HepG2 (cell line): Measurements from ENCODE around the gene P2RY6. TPM values are rescaled to one million over a fixed set of nuclear protein-coding genes. Genes with fewer than 3 reads are reported as not detected.

Experiments
- ATF7 ChIP-seq, 2 experiments: fragments of 450-650 bp in 1 of 2; sonication (generic) in 1 of 2; formaldehyde crosslinking in 1 of 2; IDR thresholded peaks; 2 replicates each; pipeline versions ENCODE4 v1.4.0 to v1.6.1; 2016 to 2020; ENCODE audit warnings: antibody characterized with exemption in 1 of 2, mild to moderate bottlenecking in 1 of 2, missing genetic modification reagents in 1 of 2
- BCL6 ChIP-seq: IDR thresholded peaks from 2 replicates; pipeline ENCODE4 v1.6.1; 2016; ENCODE audit warnings: missing genetic modification reagents, missing compliant biosample characterization
- CHD2 ChIP-seq: IDR thresholded peaks from 2 replicates; pipeline ENCODE4 v1.6.1; 2011; ENCODE audit warnings: low read depth, low read length, improper control_type of control experiment
- CSRNP1 ChIP-seq: sonication (generic); formaldehyde crosslinking; IDR thresholded peaks from 2 replicates; pipeline ENCODE4 v1.8.1; 2023; ENCODE audit warnings: mild to moderate bottlenecking, missing genetic modification reagents
- EHMT2 ChIP-seq: fragments of 200-600 bp; sonication (generic); IDR thresholded peaks from 2 replicates; pipeline ENCODE4 v1.7.0; 2017; ENCODE audit warnings: antibody characterized with exemption, low read depth, low read length, borderline replicate concordance
- HOMEZ ChIP-seq: IDR thresholded peaks from 2 replicates; pipeline ENCODE4 v1.6.1; 2016; ENCODE audit warnings: low read depth
- JUNB ChIP-seq: sonication (generic); formaldehyde crosslinking; IDR thresholded peaks from 2 replicates; pipeline ENCODE4 v1.8.0; 2022; ENCODE audit warnings: missing genetic modification reagents, mild to moderate bottlenecking, borderline replicate concordance
- MTA1 ChIP-seq: sonication (generic); formaldehyde crosslinking; IDR thresholded peaks from 2 replicates; pipeline ENCODE4 v1.4.0; 2020; ENCODE audit warnings: missing genetic modification reagents, mild to moderate bottlenecking, borderline replicate concordance
- NKX3-1 ChIP-seq: sonication (generic); formaldehyde crosslinking; IDR thresholded peaks from 2 replicates; pipeline ENCODE4 v1.5.0; 2020; ENCODE audit warnings: missing genetic modification reagents
- PHF21A ChIP-seq: sonication (generic); formaldehyde crosslinking; IDR thresholded peaks from 2 replicates; pipeline ENCODE4 v1.5.0; 2020; ENCODE audit warnings: mild to moderate bottlenecking, missing genetic modification reagents
- PRMT3 ChIP-seq: sonication (generic); formaldehyde crosslinking; IDR thresholded peaks from 2 replicates; pipeline ENCODE4 v1.8.1; 2022; ENCODE audit warnings: low read depth, mild to moderate bottlenecking, moderate library complexity, missing genetic modification reagents, borderline replicate concordance
- PTBP1 ChIP-seq: fragments of 200-400 bp; formaldehyde crosslinking; IDR thresholded peaks from 2 replicates; pipeline ENCODE4 v1.6.1; 2018; ENCODE audit warnings: low read length, low read depth; ENCODE audit not compliant: poor library complexity, severe bottlenecking
- RARA ChIP-seq: IDR thresholded peaks from 2 replicates; pipeline ENCODE4 v1.6.1; 2016; ENCODE audit warnings: missing genetic modification reagents, missing compliant biosample characterization
- RBAK ChIP-seq: sonication (generic); formaldehyde crosslinking; IDR thresholded peaks from 2 replicates; pipeline ENCODE4 v1.5.1; 2020; ENCODE audit warnings: mild to moderate bottlenecking, missing genetic modification reagents
- SETDB1 ChIP-seq: sonication (generic); formaldehyde crosslinking; IDR thresholded peaks from 2 replicates; pipeline ENCODE4 v1.5.1; 2020; ENCODE audit warnings: missing genetic modification reagents, mild to moderate bottlenecking, borderline replicate concordance
- SMAD1 ChIP-seq: sonication (generic); formaldehyde crosslinking; IDR thresholded peaks from 2 replicates; pipeline ENCODE4 v1.4.0; 2020; ENCODE audit warnings: missing genetic modification reagents, low read depth, mild to moderate bottlenecking, borderline replicate concordance
- SMARCC2 ChIP-seq: fragments of 450-650 bp; IDR thresholded peaks from 2 replicates; pipeline ENCODE4 v1.6.1; 2017; ENCODE audit warnings: antibody characterized with exemption, mild to moderate bottlenecking
- SPEN ChIP-seq: sonication (generic); formaldehyde crosslinking; IDR thresholded peaks from 2 replicates; pipeline ENCODE4 v1.5.1; 2020; ENCODE audit warnings: low read depth, mild to moderate bottlenecking, missing genetic modification reagents
- TAF15 ChIP-seq: fragments of 200-400 bp; formaldehyde crosslinking; IDR thresholded peaks from one replicate; pipeline ENCODE4 v1.6.1; 2018; ENCODE audit warnings: mild to moderate bottlenecking, low read depth, low read length; ENCODE audit not compliant: poor library complexity, severe bottlenecking
- TFE3 ChIP-seq: IDR thresholded peaks from 2 replicates; pipeline ENCODE4 v1.6.1; 2016
- ZFYVE20 ChIP-seq: sonication (generic); formaldehyde crosslinking; IDR thresholded peaks from 2 replicates; pipeline ENCODE4 v1.8.0; 2023; ENCODE audit warnings: low read depth, mild to moderate bottlenecking, moderate library complexity, missing genetic modification reagents, borderline replicate concordance
- ZKSCAN1 ChIP-seq: fragments of 150-350 bp; IDR thresholded peaks from 2 replicates; pipeline ENCODE4 v1.6.1; 2014; ENCODE audit warnings: low read length
- ZNF333 ChIP-seq: sonication (generic); formaldehyde crosslinking; IDR thresholded peaks from 2 replicates; pipeline ENCODE4 v1.4.0; 2020; ENCODE audit warnings: mild to moderate bottlenecking, missing genetic modification reagents, borderline replicate concordance
- ZNF891 ChIP-seq: sonication (generic); formaldehyde crosslinking; IDR thresholded peaks from 2 replicates; pipeline ENCODE4 v1.5.0; 2020; ENCODE audit warnings: mild to moderate bottlenecking, missing genetic modification reagents
- polyA plus RNA-seq, 8 experiments: library from polyadenylated mRNA; depleted of rRNA in 3 of 8; stranded (reverse) in 7 of 8; unstranded in 1 of 8; fragments of >200 nt; fragmentation: Illumina TruSeq in 4 of 8; extraction: Trizol in 4 of 8; gene quantifications; 2 replicates each; pipeline versions ENCODE4 v1.2.1 to v1.2.3, GENCODE V29; 2011 to 2016; ENCODE audit warnings: low read depth in 4 of 8, missing spikeins in 1 of 8, mixed read lengths in 1 of 8; ENCODE audit not compliant: insufficient read depth in 1 of 8
- total RNA-seq, 5 experiments: library from RNA; depleted of rRNA; stranded (reverse); fragments of >200 nt; fragmentation: Illumina TruSeq; extraction: Trizol; gene quantifications; 2 replicates each; pipeline ENCODE4 v1.2.3, GENCODE V29; 2016; ENCODE audit warnings: low read depth in 1 of 5

The P2RY6 gene
- total and polyA plus RNA-seq, 2 of the 13 experiments (the other 11 are each of a cell fraction or from before 2014, with no cell fraction given): 0.09 to 0.29 TPM

- no peak for TF ChIP-seq CHD2
- no peak for TF ChIP-seq EHMT2
- TF ChIP-seq PRMT3 (CRISPR knock-in tag): no peak
- TF ChIP-seq CSRNP1 (CRISPR knock-in tag): no peak
- no peak for TF ChIP-seq RBAK (CRISPR knock-in tag)
- peak; percentile 68 for TF ChIP-seq PHF21A
- TF ChIP-seq TFE3 (CRISPR knock-in tag): peak; percentile 65
- 0 out of 2 replicates have a peak, but pooled peaks have one; percentile 37 for TF ChIP-seq ZFYVE20 (CRISPR knock-in tag)
- peak; percentile 61 for TF ChIP-seq BCL6 (CRISPR knock-in tag)
- no peak for TF ChIP-seq ZKSCAN1
- TF ChIP-seq ATF7 (IDR thresholded peaks at IDR 0.05): no peak
- TF ChIP-seq ATF7 (CRISPR knock-in tag; IDR thresholded peaks at IDR 0.05): no peak
- TF ChIP-seq SMAD1 (CRISPR knock-in tag): no peak
- no peak for TF ChIP-seq PTBP1
- peak; percentile 36; the same call in 1 of the 2 replicates for TF ChIP-seq RARA (CRISPR knock-in tag)
- no peak for TF ChIP-seq ZNF333
- TF ChIP-seq JUNB (CRISPR knock-in tag): peak; percentile 9; the same call in 1 of the 2 replicates
- TF ChIP-seq TAF15: no peak
- no peak for TF ChIP-seq MTA1 (CRISPR knock-in tag)
- TF ChIP-seq SETDB1 (CRISPR knock-in tag): no peak
- no peak for TF ChIP-seq SMARCC2
- TF ChIP-seq SPEN (CRISPR knock-in tag): no peak
- TF ChIP-seq NKX3-1 (CRISPR knock-in tag): peak; percentile 88
- TF ChIP-seq HOMEZ: no peak
- peak; percentile 71; the same call in 1 of the 2 replicates for TF ChIP-seq ZNF891 (CRISPR knock-in tag)
Observed at GRCh38 chr11:73308961-73309919, 37.1 kb downstream of the P2RY6 start (continued).
